NOMO-1 (cell line): ENCODE measurements around the gene PPT2.
"Not testable (repeated sequence)": the region's sequence is repeated elsewhere in the genome, so short reads cannot be mapped to it uniquely, and the experiment has no call there.

Experiments
- DNase-seq, 2 experiments: peaks; one replicate each; lab custom pipeline; 2025; ENCODE audit not compliant: unreplicated experiment in 2 of 2; lab: John Stamatoyannopoulos, UW

The PPT2 gene

GRCh38 chr6:32175322-32175710, 21.4 kb downstream of the PPT2 start:
- DNase-seq, result no peak

- DNase-seq, result peak; percentile 89 to 96
These were observed 22.0 kb downstream of the PPT2 start, which contains the start of gene AGPAT1 for GRCh38 chr6:32175711-32176475. AGPAT1 (minus strand) TSS chr6:32176084; CDS start chr6:32171496, 4,588 bp downstream.

DNA sequence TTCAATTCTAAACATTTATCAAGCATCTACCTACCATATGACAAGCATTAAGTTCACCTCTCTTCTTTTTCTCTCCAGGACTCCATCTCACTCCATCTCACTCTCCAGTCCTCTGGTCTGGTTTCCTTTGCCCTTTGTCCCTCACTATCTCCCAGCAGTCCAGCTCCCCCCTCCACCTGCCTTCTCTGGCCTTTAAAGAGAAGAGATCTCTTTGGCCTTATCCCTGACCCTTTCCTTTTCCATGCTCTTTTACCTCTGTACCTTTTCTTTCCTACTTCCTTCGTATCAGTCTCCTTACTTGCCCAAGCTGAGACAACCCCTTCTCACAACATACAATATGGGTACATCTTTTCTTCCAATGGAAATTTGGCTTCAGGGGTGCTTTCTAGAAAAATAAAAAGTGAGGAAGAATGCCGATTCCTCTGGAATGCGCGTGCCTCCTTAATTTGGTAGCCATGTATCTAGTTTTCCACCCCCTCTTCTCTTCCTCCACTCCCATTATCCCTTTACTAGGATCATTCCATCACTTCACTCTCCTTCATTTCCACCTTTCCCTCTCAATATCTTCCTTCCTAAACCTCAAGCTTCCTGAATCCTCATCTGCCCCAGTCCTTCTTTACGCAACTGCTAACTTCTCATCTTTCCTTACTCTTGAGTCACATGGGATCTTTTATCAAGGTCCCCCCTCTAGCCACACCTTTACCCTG, 22.7 kb downstream of the PPT2 start:
- no peak for DNase-seq

DNA sequence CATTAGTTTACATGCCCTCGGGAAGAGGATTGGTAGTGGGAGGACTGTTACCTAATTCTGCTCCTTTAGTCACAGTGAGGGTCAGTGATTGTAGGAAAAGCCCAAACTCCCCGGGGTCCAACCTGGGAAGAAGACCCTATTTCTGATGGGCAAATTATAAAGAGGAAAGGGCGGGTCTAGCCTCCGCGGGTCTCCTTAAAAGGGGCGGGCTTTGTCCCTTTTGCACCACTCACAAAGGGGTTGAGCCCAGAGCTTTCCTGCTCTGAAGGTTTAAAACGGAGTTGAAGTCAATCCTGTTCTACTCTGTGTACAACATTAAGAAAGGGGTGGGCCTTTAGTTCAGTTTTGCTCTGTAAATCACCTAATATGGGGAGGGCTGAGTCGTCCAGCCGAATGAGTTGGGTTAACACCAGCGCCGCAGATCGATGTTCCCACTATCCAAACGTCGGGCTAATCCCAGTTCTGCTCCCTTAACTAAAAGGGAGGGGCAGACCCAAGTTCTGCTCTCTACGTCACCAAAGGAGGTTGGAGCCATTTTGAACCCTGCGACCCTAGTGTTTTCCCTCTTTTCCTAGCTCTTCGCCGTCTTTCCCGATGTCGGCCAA, 23.3 kb downstream of the PPT2 start:
- DNase-seq, result peak in 1 of 2 experiments; percentile 63

DNA sequence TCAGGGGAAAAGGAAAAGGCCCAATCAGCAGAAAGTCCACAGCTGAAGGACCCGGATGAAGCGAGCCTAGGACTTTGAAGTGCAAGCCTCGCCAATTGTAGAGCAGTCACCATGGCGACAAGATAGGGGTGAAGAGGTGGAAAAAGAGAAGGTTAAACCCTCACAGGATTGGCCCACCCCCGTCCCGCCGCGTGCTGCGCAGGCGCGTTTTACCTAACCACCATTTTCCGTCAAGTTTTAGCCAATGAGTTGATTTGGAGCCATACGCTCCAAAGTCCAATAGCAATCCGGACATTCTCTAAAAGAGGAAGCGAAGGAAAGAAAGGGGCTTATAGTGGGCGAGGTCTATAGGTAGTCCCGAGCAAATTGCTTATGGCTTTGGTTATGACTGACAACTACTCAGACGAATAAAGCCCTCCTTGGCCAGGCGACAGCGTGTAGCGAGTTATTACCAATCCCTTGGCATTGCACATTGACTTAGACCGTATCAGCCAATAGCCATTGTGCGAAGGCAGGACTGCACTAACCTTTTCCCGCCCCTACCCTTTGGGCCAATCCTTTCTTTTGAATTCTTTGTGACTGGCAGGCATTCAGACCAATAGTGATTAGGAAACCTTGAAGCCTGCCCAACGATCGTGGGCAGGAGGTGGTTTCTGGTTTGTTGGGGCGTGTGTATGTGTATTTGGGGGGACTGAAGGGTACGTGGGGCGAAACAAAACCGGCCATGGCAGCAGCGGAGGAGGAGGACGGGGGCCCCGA, 24.0 kb downstream of the PPT2 start, which contains the start of gene RNF5:
Gene RNF5 (plus strand): TSS at position 618 of the 759 bp plus-strand sequence. CDS start 107 bp downstream, at position 725.
- peak; percentile 99 to 100 for DNase-seq

- DNase-seq, result no peak
These were observed 24.9 kb downstream of the PPT2 start for GRCh38 chr6:32178547-32179440.

DNA sequence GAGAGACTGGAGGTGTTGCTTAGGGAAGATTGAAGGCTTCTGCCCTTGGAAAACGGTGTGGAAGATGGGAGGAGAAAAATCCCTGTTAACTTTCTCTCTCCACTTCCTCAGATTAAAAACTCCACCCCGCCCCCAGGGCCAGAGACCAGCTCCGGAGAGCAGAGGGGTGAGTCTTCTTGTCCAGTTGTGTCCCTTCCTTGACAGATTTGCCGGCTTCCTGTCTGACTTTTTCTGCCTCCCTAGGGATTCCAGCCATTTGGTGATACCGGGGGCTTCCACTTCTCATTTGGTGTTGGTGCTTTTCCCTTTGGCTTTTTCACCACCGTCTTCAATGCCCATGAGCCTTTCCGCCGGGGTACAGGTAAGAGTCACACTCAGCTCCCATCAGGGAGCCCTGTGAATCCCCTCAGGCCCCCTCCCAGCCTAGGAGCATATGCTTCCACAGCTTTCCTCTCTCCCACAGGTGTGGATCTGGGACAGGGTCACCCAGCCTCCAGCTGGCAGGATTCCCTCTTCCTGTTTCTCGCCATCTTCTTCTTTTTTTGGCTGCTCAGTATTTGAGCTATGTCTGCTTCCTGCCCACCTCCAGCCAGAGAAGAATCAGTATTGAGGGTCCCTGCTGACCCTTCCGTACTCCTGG, 25.9 kb downstream of the PPT2 start:
- no peak for DNase-seq

DNA sequence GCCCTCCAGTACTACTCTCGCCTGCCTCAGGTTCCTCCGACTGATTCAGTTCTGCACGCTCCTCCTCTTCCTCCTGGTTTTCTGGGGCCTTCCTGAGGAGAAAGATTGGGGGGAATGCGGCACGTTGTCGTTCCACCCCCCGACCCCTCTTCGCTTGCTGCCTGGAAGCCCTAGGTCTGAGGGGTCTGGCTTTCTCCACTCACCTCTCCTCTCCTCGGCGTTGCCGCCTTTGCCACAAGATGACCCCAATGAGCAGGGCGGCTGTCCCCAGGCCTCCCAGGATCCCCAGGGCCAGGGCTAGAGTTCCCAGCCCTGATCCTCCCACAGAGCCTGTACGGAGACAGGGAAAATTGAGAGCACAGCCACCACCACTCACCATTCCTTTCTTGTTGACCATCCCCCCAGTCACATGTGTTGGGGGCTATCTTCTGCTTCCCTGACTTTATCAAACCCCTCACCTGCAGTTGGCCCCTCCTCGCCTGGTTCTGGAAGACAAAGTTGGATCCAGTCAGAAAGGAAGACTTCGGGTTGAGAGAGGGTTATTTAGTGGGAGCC, 27.3 kb downstream of the PPT2 start:
- DNase-seq, result no peak

GRCh38 chr6:32181915-32182529, 28.1 kb downstream of the PPT2 start:
- DNase-seq, result no peak

DNA sequence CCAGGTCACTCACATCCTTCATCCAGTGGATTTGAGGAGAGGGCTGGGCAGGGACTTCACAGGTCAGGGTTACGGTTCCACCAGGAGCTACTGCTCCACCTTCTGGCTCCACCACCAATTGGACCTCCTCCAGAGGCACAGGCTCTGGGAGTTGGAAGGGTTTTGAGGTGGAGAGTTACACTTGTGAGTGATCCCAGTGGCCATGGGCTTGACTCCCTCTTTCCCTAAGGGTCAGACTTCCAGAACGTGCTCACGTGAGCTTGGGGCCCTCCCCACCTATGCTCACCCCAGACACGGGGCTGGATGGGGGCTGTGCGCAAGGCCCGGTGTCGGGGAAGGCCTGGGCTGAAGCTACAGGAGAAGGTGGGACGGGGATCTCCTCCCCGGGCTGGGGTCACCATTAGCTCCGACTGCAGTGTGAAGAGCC, 28.6 kb downstream of the PPT2 start:
- DNase-seq, result no peak

DNA sequence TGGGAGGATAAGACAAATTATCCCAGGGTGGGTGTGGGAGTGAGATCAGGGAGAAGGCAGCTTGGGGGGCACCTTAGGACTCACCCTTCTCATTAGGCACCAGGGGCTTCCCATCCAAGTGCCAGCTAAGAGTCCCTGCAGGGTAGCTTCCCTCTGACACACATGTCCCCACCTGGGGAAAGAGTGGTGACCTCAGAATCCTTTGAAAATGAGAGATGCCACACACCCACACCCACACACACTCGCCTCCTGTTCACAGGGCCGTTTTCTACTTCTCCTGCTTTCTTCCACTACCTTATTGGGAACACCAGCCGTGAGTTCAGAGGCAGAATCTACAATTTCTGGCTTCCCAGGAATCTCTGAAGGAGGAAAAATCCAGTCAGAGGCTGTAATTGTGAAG, 29.1 kb downstream of the PPT2 start:
- no peak for DNase-seq

GRCh38 chr6:32183483-32184083, 29.6 kb downstream of the PPT2 start:
- DNase-seq, result no peak

DNA sequence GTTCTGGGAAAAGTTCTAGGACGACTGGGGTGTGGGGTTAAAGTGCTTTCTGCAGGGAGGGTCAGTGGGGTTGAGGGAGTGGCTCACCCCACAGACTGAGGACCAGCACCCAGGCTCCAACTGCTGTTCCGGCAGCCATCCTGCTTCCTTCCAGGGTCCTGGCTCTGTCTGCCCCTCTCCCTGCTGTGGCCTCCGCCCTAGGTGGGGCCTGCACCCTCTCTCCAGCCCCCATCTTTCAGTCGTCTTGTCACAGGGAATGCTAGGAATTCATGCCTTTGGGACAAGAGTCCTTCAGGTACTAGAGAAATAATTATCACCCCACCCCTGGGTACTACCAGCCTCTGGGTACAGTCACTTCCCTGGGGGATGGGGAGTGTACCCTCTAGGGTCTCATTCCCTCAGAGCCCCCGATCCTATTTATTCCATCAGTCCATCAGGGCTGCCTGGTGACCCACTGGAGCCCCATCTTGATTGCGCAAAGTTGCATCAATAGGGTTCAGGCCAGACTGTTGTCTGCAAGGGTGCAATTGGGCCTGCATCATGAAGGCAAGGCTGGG, 30.2 kb downstream of the PPT2 start, which contains the start of gene AGER:
Gene AGER (minus strand): TSS at position 170 of the 557 bp plus-strand sequence. CDS start 31 bp downstream, at position 139.
- DNase-seq, result no peak

GRCh38 chr6:32185681-32186131, 31.8 kb downstream of the PPT2 start:
- peak; percentile 31 to 66 for DNase-seq

- DNase-seq, result not testable (repeated sequence)
These were observed 32.4 kb downstream of the PPT2 start for GRCh38 chr6:32186151-32186840.

GRCh38 chr6:32187009-32187709, 33.2 kb downstream of the PPT2 start:
- DNase-seq, result no peak
